ENCODE data around the gene CTIF.

The CTIF gene

GRCh38 chr18:48682768-48683167, 143.9 kb downstream of the CTIF start:
- no peak for DNase-seq (ENCODE audit: low spot score)

GRCh38 chr18:48683197-48683596, 144.4 kb downstream of the CTIF start:
- DNase-seq (ENCODE audit: low spot score) = no peak

- DNase-seq (ENCODE audit: low spot score) = no peak
Observed at GRCh38 chr18:48683661-48684060, 144.8 kb downstream of the CTIF start.

- peak; percentile 75 for DNase-seq (ENCODE audit: low spot score)
Observed at GRCh38 chr18:48687346-48688042, 148.7 kb downstream of the CTIF start.

- peak; percentile 77 for DNase-seq (ENCODE audit: low spot score)
Observed at GRCh38 chr18:48688961-48689360, 150.1 kb downstream of the CTIF start.

- no peak for DNase-seq (ENCODE audit: low spot score)
Observed at GRCh38 chr18:48689548-48689947, 150.7 kb downstream of the CTIF start.

- no peak for DNase-seq (ENCODE audit: low spot score)
Observed at GRCh38 chr18:48690494-48690893, 151.7 kb downstream of the CTIF start.

GRCh38 chr18:48693006-48693405, 154.2 kb downstream of the CTIF start:
- no peak for DNase-seq (ENCODE audit: low spot score)

- DNase-seq (ENCODE audit: low spot score) = no peak
Observed at GRCh38 chr18:48693625-48694262, 154.9 kb downstream of the CTIF start.

- DNase-seq (ENCODE audit: low spot score) = no peak
Observed at GRCh38 chr18:48694295-48694694, 155.5 kb downstream of the CTIF start.

- no peak for DNase-seq (ENCODE audit: low spot score)
Observed at GRCh38 chr18:48695671-48696070, 156.8 kb downstream of the CTIF start.

- DNase-seq (ENCODE audit: low spot score) = no peak
Observed at GRCh38 chr18:48696218-48696617, 157.4 kb downstream of the CTIF start.

- no peak for DNase-seq (ENCODE audit: low spot score)
Observed at GRCh38 chr18:48697441-48697840, 158.6 kb downstream of the CTIF start.

GRCh38 chr18:48698707-48699106, 159.9 kb downstream of the CTIF start:
- no peak for DNase-seq (ENCODE audit: low spot score)

- DNase-seq (ENCODE audit: low spot score) = no peak
Observed at GRCh38 chr18:48699761-48700160, 160.9 kb downstream of the CTIF start.

- DNase-seq (ENCODE audit: low spot score) = no peak
Observed at GRCh38 chr18:48700446-48700845, 161.6 kb downstream of the CTIF start.

- DNase-seq (ENCODE audit: low spot score) = no peak
Observed at GRCh38 chr18:48702346-48703027, 163.7 kb downstream of the CTIF start.

GRCh38 chr18:48703028-48703386, 164.2 kb downstream of the CTIF start:
- no peak for DNase-seq (ENCODE audit: low spot score)

- DNase-seq (ENCODE audit: low spot score) = no peak
Observed at GRCh38 chr18:48703418-48703817, 164.6 kb downstream of the CTIF start.

- DNase-seq (ENCODE audit: low spot score) = no peak
Observed at GRCh38 chr18:48705043-48705442, 166.2 kb downstream of the CTIF start.

- no peak for DNase-seq (ENCODE audit: low spot score)
Observed at GRCh38 chr18:48705531-48705930, 166.7 kb downstream of the CTIF start.

GRCh38 chr18:48706731-48707130, 167.9 kb downstream of the CTIF start:
- DNase-seq (ENCODE audit: low spot score) = no peak

- DNase-seq (ENCODE audit: low spot score) = no peak
Observed at GRCh38 chr18:48707636-48708296, 168.9 kb downstream of the CTIF start.
